Stimulated activated CD8-positive, alpha-beta memory T cell treated with anti-CD3 and anti-CD28 coated beads, Interleukin-2, amount 100 ng/mL, for 1 hour (primary cell): Measurements from ENCODE around the gene PPP2R5C.

Source experiments
- DNase-seq, 2 donors: peaks; one replicate each; pipeline ENCODE4 v3.0.0-alpha.2; 2020; ENCODE audit warnings: low read depth in 2 of 2

PPP2R5C gene

DNA sequence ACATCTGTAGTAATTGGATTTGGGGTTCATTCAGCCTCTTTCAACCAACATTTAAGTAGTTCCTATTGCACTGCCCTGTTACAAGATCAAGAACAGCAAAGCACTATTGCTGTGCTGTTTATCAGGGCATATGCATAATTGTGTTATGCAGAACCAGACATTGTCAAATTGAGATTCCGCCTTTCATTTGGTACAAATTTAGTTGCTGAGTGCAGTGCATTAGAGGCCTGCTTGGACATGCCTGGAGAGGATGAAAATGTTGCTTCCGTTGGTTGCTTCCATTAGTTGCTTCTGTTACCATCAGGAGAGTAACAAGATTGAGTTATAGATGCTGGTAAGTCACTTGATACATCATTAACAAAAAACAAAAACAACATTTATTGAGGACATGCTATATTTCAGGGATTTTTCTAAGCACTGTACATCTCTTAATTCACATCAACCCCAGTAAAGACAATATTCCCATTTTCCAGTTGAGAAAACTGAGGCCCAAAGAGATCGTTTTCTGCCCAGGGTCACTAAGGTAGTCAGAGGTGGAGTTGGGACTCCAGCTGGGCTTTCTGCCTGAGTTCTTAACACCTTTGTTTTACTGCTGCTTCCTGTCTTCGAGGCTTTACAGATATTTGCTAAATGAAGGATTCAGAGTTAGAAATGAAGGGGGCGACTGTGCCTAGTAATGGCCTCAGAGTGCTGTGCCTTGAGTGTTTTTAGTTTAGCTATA, 79.3 kb downstream of the PPP2R5C start:
- no peak for DNase-seq

GRCh38 chr14:101843038-101843437, 81.5 kb downstream of the PPP2R5C start:
- DNase-seq = no peak

GRCh38 chr14:101843665-101844064, 82.2 kb downstream of the PPP2R5C start:
- DNase-seq = peak in 1 of 2 donors; percentile 28

DNA sequence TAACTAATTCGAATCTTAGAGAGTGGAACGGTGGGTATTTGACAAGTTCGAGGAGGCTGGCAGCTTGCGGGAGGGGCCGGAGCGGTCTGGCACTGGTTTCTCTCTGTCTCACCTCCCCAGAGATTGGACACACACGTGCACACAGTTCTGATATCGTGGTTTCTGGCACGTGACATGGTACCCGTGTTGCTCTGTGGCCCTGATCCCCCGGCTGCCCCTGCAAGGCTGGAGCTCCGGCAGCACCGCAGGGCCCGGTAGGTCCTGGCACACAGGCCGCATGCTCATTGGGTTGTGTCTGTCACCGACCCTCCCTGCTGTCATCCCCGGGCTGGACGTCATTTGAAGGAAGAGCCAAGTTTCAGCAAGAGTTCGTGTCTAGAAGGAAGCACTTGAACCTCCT, 82.7 kb downstream of the PPP2R5C start:
- no peak for DNase-seq

DNA sequence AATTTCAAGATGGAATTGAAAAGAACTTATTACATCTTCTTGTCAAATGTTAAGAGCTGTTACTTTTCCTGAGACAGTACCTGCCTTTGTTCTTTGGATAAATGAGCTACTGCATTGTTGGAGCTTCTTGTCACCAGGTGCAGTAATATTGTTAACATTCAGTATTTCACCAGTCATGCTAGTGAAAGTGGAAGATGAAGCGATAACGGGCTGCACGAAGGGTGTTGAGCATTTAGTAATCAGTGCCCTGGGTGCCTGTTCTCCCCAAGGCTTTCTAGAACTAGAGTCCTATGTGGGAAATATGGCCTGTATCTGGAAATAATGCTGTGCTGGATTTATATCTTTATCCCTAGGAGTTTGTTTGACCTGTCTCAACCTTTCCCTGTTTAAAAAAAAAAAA, 83.2 kb downstream of the PPP2R5C start:
- no peak for DNase-seq

DNA sequence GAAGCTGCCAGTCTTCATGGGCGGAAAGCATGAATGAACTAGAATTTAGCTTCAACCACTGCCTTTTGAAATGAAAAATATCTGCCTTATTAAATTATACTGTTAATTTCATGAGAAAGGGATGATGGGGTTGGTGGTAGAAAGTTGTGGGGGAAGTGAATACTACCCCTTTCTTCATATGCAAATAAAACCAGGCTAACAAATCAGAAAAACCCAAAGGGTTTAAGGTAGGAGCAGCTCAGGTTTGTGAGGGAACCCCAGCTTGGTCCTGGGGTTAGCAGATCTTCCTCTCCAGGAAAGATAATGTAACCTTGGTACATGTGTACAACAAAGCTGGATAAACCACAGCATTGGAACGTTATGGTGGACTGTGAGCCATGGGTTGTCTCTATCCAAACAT, 84.0 kb downstream of the PPP2R5C start:
- no peak for DNase-seq

DNA sequence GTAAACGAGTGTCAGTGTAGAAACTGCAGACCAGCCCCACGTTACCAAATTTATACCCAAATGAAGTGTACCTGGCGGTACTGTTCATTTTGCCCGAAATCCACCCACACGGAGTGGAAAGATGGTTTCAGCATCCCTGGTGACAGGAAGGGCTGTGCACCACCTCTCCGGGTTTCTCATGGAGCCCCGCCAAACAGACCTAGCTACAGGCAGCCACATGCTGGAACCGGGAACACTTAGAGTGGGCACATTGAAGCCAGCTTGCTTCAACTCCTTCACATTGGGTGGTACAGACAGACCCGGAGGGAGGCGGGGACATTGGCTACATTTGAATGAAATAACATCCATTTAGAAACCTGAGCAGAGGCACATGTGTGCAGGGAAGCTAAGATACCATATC, 84.4 kb downstream of the PPP2R5C start:
- DNase-seq = no peak

DNA sequence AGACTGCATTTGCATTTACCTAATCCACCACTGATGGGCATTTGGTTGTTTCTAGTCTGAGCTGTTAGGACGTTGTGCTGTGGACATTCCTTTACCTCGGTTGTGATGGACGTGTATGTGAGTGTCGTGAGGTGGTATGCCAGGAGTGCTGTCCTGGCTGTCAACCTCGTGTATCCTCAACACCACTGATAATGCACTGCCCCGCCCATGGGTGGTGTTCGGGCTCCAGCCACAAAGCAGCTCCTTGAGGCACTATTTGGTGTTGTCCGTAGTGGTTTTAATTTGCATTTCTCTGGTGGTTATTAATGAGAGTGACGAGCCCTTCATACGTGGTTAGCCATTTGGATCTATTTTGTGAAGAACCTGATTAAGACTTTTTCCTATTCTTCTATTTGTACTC, 87.6 kb downstream of the PPP2R5C start:
- no peak for DNase-seq

GRCh38 chr14:101849640-101850039, 88.1 kb downstream of the PPP2R5C start:
- DNase-seq = no peak

DNA sequence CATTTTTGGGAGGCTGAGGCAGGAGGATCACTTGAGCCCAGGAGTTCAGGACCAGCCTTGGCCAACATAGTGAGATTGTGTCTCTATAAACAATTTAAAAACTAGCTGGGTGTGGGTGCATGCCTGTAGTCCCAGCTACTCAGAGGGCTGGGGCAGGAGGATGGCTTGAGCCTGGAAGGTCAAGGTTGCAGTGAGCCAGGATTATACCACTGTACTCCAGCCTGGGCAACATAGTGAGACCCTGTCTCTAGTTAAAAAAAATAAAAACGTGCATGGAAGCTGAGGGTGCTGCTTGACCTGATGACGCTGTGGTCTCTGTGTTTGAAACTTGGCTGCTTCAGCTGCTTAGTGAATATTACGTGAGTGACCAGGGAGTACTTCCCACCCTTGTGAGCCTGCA, 89.7 kb downstream of the PPP2R5C start:
- DNase-seq = no peak

GRCh38 chr14:101851736-101852405, 90.4 kb downstream of the PPP2R5C start:
- DNase-seq = no peak

GRCh38 chr14:101852785-101853184, 91.3 kb downstream of the PPP2R5C start:
- no peak for DNase-seq

DNA sequence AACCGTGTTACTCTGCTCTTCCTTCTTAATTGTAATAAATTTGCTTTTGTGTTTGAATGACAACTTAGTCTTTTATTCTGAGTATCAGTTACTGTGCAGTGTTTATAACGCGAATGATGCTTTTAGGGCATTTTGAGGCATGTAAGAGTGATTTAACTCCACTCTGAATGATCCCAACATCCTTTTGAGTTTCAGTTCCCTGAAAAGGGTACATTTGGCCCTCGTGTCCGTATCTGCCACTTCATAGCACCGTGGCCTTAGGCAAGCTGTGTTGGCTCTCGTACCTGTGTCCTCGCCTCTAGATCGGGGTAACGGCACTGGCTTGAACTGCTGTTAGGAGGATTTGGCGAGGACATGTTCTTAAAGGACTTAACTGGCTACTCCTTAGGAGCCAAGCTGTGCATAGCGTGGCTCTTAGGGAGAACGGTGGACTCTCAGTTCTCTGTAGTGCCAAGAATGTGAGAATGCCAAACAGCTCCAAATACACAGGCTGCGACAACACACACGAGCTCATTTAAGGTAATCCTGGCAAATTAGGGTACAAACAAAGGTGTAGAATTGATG, 92.0 kb downstream of the PPP2R5C start:
- no peak for DNase-seq

GRCh38 chr14:101854366-101854765, 92.9 kb downstream of the PPP2R5C start:
- no peak for DNase-seq

GRCh38 chr14:101855958-101856357, 94.4 kb downstream of the PPP2R5C start:
- DNase-seq = no peak

GRCh38 chr14:101856536-101856935, 95.0 kb downstream of the PPP2R5C start:
- DNase-seq = no peak

GRCh38 chr14:101857226-101857625, 95.7 kb downstream of the PPP2R5C start:
- no peak for DNase-seq

DNA sequence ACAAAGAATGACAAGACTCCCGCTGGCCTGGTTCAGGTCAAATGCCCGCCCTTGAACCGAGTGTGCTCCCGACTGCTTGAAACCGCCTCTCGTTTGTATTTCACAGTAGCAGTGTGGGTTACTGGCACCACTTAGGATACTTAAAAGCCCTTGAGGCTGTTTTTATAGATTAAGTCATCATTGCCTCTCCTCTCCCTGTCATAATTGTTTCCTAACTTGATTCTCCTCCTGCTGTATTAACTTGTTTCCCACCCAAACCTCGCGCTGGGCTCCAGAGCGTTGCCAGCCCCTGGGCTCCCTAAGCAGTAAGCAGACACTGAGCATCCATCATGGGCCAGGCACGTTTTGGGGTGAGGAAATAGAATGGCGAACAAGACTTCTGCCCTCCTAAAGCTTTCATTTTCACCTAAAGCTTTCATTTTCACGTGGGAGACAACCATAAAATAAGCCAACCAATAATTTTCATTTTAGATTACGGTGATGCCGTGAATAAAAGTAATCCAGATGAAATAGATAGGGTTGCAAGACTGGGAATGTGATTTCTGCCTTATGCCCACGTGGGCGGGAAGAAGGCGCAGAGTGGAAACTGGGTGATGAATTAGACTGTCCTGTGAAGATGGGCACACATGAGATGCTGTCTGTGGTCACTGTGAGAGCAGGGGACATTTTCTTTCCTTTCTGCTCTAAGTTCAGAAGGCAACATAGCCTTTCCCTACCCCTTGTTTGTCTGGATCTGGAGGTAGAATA, 97.5 kb downstream of the PPP2R5C start:
- DNase-seq = no peak

GRCh38 chr14:101859538-101859902, 98.0 kb downstream of the PPP2R5C start:
- DNase-seq = no peak

DNA sequence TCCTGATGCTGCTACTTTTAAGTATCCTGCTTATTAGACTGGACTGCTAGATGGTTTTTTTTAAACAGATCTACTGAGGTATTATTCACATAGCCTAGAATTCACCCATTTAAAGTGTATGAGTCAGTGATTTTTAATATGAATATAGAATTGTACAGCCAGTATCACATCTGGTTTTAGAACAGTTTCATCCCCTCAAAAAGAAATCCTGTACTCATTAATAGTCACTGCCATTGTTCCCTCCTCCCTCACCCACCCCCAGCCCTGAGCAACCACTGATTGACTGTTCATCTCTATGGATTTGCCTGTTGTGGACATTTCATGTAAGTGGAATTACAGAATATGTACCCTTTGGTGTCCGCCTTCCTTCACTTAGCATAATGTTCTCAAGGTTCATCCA, 98.4 kb downstream of the PPP2R5C start:
- no peak for DNase-seq

DNA sequence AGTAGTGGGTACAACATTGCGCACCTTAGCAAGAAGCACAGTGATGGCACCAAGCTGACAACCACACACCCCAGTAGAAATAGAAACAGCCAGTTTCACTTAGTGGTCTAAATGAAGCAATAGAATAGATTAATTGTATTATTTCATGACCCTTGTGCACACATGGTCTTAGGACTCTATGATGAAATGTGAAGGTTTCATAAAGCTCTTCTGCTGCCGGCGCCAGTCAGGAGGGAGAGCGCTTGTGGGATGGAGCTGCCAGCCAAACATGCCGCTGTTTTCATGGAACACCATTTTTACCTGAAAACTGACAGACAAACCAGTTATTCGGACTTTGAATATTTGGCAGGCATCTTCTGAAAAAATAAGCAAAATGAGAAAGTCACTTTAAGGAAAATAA, 100.0 kb downstream of the PPP2R5C start:
- no peak for DNase-seq

GRCh38 chr14:101862177-101862576, 100.7 kb downstream of the PPP2R5C start:
- DNase-seq = no peak

DNA sequence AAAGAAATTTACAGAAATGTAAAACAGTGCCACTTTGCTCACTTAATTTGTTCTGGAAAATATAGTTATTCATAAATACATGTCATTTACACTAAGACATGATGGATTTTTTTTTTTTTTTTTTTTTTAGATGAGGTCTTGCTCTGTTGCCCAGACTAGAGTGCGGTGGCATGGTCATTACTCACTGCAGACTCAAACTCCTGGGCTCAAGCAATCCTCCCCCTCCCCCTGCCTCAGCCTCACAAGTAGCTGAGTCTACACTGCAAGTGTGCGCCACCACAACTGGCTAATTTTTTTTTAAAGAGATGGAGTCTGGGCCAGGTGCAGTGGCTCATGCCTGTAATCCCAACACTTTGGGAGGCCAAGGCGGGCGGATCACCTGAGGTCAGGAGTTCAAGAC, 101.2 kb downstream of the PPP2R5C start:
- DNase-seq = no peak
